ENCODE measurements around the gene MATN1. TPM values are rescaled to one million over a fixed set of nuclear protein-coding genes. Genes with fewer than 3 reads are reported as not detected.

Gene MATN1
- total RNA-seq, 1 donor from 2014 or later: 0.24 TPM

GRCh38 chr1:30670240-30671060 is 52.9 kb downstream of the MATN1 start:
- H3K9me3 Mint-ChIP-seq: peaks cover 12% of the 10 kb centered on the region
- TF ChIP-seq CTCF (conservative IDR thresholded peaks at IDR 0.05): no peak
- peaks cover 18% of the 10 kb centered on the region for H3K4me1 Mint-ChIP-seq (ENCODE audit: unreplicated experiment)
- H3K27me3 Mint-ChIP-seq: peaks cover 4% of the 10 kb centered on the region
- no peaks in the 10 kb centered on the region for H3K36me3 Mint-ChIP-seq
- no peak for DNase-seq (ENCODE audit: extremely low spot score, unreplicated experiment)
- no peak overlapping the region for H3K4me3 Mint-ChIP-seq
- no peak overlapping the region for H3K27ac Mint-ChIP-seq

GRCh38 chr1:30668546-30669327 is 54.6 kb downstream of the MATN1 start:
- TF ChIP-seq CTCF (conservative IDR thresholded peaks at IDR 0.05): no peak
- H3K27ac Mint-ChIP-seq: no peak overlapping the region
- peaks cover 19% of the 10 kb centered on the region for H3K4me1 Mint-ChIP-seq (ENCODE audit: unreplicated experiment)
- H3K4me3 Mint-ChIP-seq: no peak overlapping the region
- H3K36me3 Mint-ChIP-seq: no peaks in the 10 kb centered on the region
- peaks cover 8% of the 10 kb centered on the region for H3K9me3 Mint-ChIP-seq
- peaks cover 4% of the 10 kb centered on the region for H3K27me3 Mint-ChIP-seq
- DNase-seq (ENCODE audit: extremely low spot score, unreplicated experiment): no peak

DNA sequence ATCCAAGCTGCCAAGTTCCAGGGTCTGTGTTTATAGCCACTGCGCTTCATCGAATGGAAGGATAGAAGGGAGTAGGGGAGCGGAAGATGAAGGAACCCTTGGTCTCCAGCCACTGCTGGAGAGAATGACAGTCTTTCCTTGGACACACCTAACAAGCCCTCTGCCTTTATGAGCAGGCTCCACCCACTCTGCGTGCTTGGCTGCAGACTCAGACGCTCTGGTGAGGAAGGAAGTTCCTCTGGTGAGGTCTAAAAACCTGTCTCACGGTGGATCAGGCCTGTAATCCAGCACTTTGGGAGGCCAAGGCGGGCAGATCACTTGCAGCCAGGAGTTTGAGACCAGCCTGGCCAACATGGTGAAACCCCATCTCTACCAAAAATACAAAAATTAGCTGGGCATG is 55.4 kb downstream of the MATN1 start:
- no peak for DNase-seq (ENCODE audit: extremely low spot score, unreplicated experiment)
- Mint-ChIP-seq H3K27me3 (peaks cover 4% of the 10 kb centered on the region), H3K9me3 (peaks cover 5% of the 10 kb centered on the region), H3K4me1 (ENCODE audit: unreplicated experiment) (peaks cover 24% of the 10 kb centered on the region), H3K4me3 (no peak overlapping the region), H3K36me3 (no peaks in the 10 kb centered on the region), H3K27ac (no peak overlapping the region)
- no peak for TF ChIP-seq CTCF (conservative IDR thresholded peaks at IDR 0.05)

- no peak for TF ChIP-seq CTCF (conservative IDR thresholded peaks at IDR 0.05)
Measured at GRCh38 chr1:30666756-30667273, 56.6 kb downstream of the MATN1 start.

GRCh38 chr1:30665216-30666010 is 58.0 kb downstream of the MATN1 start:
- no peak for DNase-seq (ENCODE audit: extremely low spot score, unreplicated experiment)
- no peak overlapping the region for H3K27ac Mint-ChIP-seq
- H3K36me3 Mint-ChIP-seq: no peaks in the 10 kb centered on the region
- H3K4me3 Mint-ChIP-seq: no peak overlapping the region
- peaks cover 26% of the 10 kb centered on the region for H3K4me1 Mint-ChIP-seq (ENCODE audit: unreplicated experiment)
- no peaks in the 10 kb centered on the region for H3K9me3 Mint-ChIP-seq
- H3K27me3 Mint-ChIP-seq: peaks cover 4% of the 10 kb centered on the region
- no peak for TF ChIP-seq CTCF (conservative IDR thresholded peaks at IDR 0.05)

More at GRCh38 chr1:30666756-30667273, 56.6 kb downstream of the MATN1 start:
- Mint-ChIP-seq H3K27ac (no peak overlapping the region), H3K27me3 (peaks cover 4% of the 10 kb centered on the region), H3K4me1 (ENCODE audit: unreplicated experiment) (peaks cover 27% of the 10 kb centered on the region), H3K4me3 (no peak overlapping the region), H3K36me3 (no peaks in the 10 kb centered on the region), H3K9me3 (no peaks in the 10 kb centered on the region)
- DNase-seq (ENCODE audit: extremely low spot score, unreplicated experiment): no peak

Data from type B pancreatic cell (in vitro differentiated cells).